OCI-LY1 (cell line): Measurements from ENCODE around the gene GABRG3.

Experiments
- H2AFZ ChIP-seq: fragments of 200-600 bp; sonication (generic), shearing (Covaris generic); 2 replicates; pipeline ENCODE4 v1.6.0; 2014; ENCODE audit warnings: antibody characterized with exemption, mild to moderate bottlenecking, low read length
- H3F3A ChIP-seq: fragments of 200-600 bp; sonication (generic), shearing (Covaris generic); 2 replicates; pipeline ENCODE4 v1.6.0; 2014; ENCODE audit warnings: mild to moderate bottlenecking, antibody characterized with exemption, low read length, moderate library complexity; ENCODE audit not compliant: insufficient read depth
- H3K27ac ChIP-seq: fragments of 200-600 bp; sonication (generic); 2 replicates; pipeline ENCODE4 v1.5.1; 2014; ENCODE audit warnings: low read length, mixed run types, mild to moderate bottlenecking, low read depth; ENCODE audit not compliant: poor library complexity, severe bottlenecking
- H3K27me3 ChIP-seq: fragments of 200-600 bp; sonication (generic); 2 replicates; pipeline ENCODE4 v1.6.0; 2014; ENCODE audit warnings: antibody characterized with exemption, mild to moderate bottlenecking, low read length, moderate library complexity; ENCODE audit not compliant: insufficient read depth
- H3K36me3 ChIP-seq: fragments of 200-600 bp; sonication (generic); 2 replicates; pipeline ENCODE4 v1.6.1; 2014; ENCODE audit warnings: mild to moderate bottlenecking, antibody characterized with exemption, low read length, moderate library complexity, mixed read lengths; ENCODE audit not compliant: insufficient read depth
- H3K4me1 ChIP-seq: fragments of 200-600 bp; sonication (generic); 2 replicates; pipeline ENCODE4 v1.5.1; 2014; ENCODE audit warnings: mild to moderate bottlenecking, low read length, moderate library complexity; ENCODE audit not compliant: insufficient read depth, severe bottlenecking
- H3K4me2 ChIP-seq: fragments of 200-600 bp; sonication (generic), shearing (Covaris generic); 2 replicates; pipeline ENCODE4 v1.6.1; 2014; ENCODE audit warnings: low read length
- H3K4me3 ChIP-seq: fragments of 200-600 bp; sonication (generic); 2 replicates; pipeline ENCODE4 v1.5.1; 2014; ENCODE audit warnings: low read length, low read depth, mild to moderate bottlenecking, mixed read lengths; ENCODE audit not compliant: poor library complexity, severe bottlenecking
- H3K79me2 ChIP-seq: fragments of 200-600 bp; shearing (Covaris generic); 2 replicates; pipeline ENCODE4 v1.6.1; 2016; ENCODE audit warnings: mixed run types, low read length, mixed read lengths; ENCODE audit not compliant: insufficient read depth
- H3K9ac ChIP-seq: fragments of 200-600 bp; sonication (generic), shearing (Covaris generic); 2 replicates; pipeline ENCODE4 v1.6.1; 2014; ENCODE audit warnings: mild to moderate bottlenecking, low read length, mixed read lengths
- H3K9me2 ChIP-seq: fragments of 200-600 bp; sonication (generic), shearing (Covaris generic); 2 replicates; pipeline ENCODE4 v1.6.1; 2014; ENCODE audit warnings: low read depth, mild to moderate bottlenecking, low read length, mixed read lengths
- H3K9me3 ChIP-seq: fragments of 200-600 bp; shearing (Covaris generic); 2 replicates; pipeline ENCODE4 v1.6.1; 2014; ENCODE audit warnings: low read length, mixed read lengths
- H4K20me1 ChIP-seq: fragments of 200-600 bp; sonication (generic), shearing (Covaris generic); 2 replicates; pipeline ENCODE4 v1.6.0; 2016; ENCODE audit warnings: mild to moderate bottlenecking, low read length; ENCODE audit not compliant: insufficient read depth
- CTCF ChIP-seq: fragments of 200-600 bp; sonication (generic), shearing (Covaris generic); IDR thresholded peaks from 2 replicates; pipeline ENCODE4 v1.5.1; 2017; ENCODE audit warnings: mild to moderate bottlenecking, antibody characterized with exemption, low read length, moderate library complexity, mixed read lengths
- EZH2 ChIP-seq: fragments of 200-600 bp; sonication (generic), shearing (Covaris generic); IDR thresholded peaks from 2 replicates; pipeline ENCODE4 v1.8.0; 2017; ENCODE audit warnings: borderline replicate concordance, mixed run types, mild to moderate bottlenecking, antibody characterized with exemption, low read length, moderate library complexity, mixed read lengths

GABRG3 gene

GRCh38 chr15:27418726-27419125 lies 447.7 kb downstream of the GABRG3 start:
- H3K27ac ChIP-seq: no peak overlapping the region
- H4K20me1 ChIP-seq: no peaks in the 10 kb centered on the region
- H3K9me2 ChIP-seq: no peaks in the 10 kb centered on the region
- H3F3A ChIP-seq: no peaks in the 10 kb centered on the region
- no peak overlapping the region for H3K4me2 ChIP-seq
- H3K4me1 ChIP-seq: no peaks in the 10 kb centered on the region
- H2AFZ ChIP-seq: no peak overlapping the region
- no peak for TF ChIP-seq EZH2
- TF ChIP-seq CTCF: no peak
- no peak overlapping the region for H3K9ac ChIP-seq
- no peaks in the 10 kb centered on the region for H3K79me2 ChIP-seq
- no peak overlapping the region for H3K4me3 ChIP-seq
- no peaks in the 10 kb centered on the region for H3K9me3 ChIP-seq
- H3K36me3 ChIP-seq: no peaks in the 10 kb centered on the region
- no peaks in the 10 kb centered on the region for H3K27me3 ChIP-seq

GRCh38 chr15:27422997-27423396 lies 452.0 kb downstream of the GABRG3 start:
- Histone ChIP-seq H3K27ac (no peak overlapping the region), H4K20me1 (no peaks in the 10 kb centered on the region), H3K9ac (no peak overlapping the region), H3K79me2 (no peaks in the 10 kb centered on the region), H3K4me1 (no peaks in the 10 kb centered on the region), H3K9me3 (no peaks in the 10 kb centered on the region), H2AFZ (no peak overlapping the region), H3K4me2 (no peak overlapping the region), H3K9me2 (no peaks in the 10 kb centered on the region), H3K36me3 (no peaks in the 10 kb centered on the region), H3F3A (no peaks in the 10 kb centered on the region), H3K4me3 (no peak overlapping the region), H3K27me3 (no peaks in the 10 kb centered on the region)
- TF ChIP-seq EZH2 (no peak), CTCF (no peak)

GRCh38 chr15:27426805-27427204 lies 455.8 kb downstream of the GABRG3 start:
- H3K27ac ChIP-seq: no peak overlapping the region
- H3F3A ChIP-seq: no peaks in the 10 kb centered on the region
- H3K27me3 ChIP-seq: no peaks in the 10 kb centered on the region
- H4K20me1 ChIP-seq: no peaks in the 10 kb centered on the region
- no peaks in the 10 kb centered on the region for H3K9me3 ChIP-seq
- H3K36me3 ChIP-seq: no peaks in the 10 kb centered on the region
- H3K9me2 ChIP-seq: no peaks in the 10 kb centered on the region
- no peak overlapping the region for H2AFZ ChIP-seq
- H3K9ac ChIP-seq: no peak overlapping the region
- no peaks in the 10 kb centered on the region for H3K79me2 ChIP-seq
- H3K4me1 ChIP-seq: no peaks in the 10 kb centered on the region
- H3K4me3 ChIP-seq: no peak overlapping the region
- no peak overlapping the region for H3K4me2 ChIP-seq
- TF ChIP-seq CTCF (no peak), EZH2 (no peak)
